ENCODE measurements around the gene METTL16. TPM values are rescaled to one million over a fixed set of nuclear protein-coding genes. Genes with fewer than 3 reads are reported as not detected.
"Not testable (repeated sequence)": the region's sequence is repeated elsewhere in the genome, so short reads cannot be mapped to it uniquely, and the experiment has no call there.

Gene METTL16
- total RNA-seq = 10 to 100 TPM; 46.6 to 47.9 TPM

GRCh38 chr17:2511462-2512369 is at the start of gene METTL16:
Gene METTL16 (minus strand): TSS chr17:2511888. CDS start chr17:2502331, 9,557 bp downstream.
- TF ChIP-seq POLR2A (IDR thresholded peaks at IDR 0.05) (peak; percentile 66), POLR2AphosphoS5 (IDR thresholded peaks at IDR 0.05) (peak; percentile 94), CTCF (IDR thresholded peaks at IDR 0.05) (no peak)
- H3K9me3 ChIP-seq = no peaks in the 10 kb centered on the region
- H3K4me3 ChIP-seq = peak within 1 kb of the TSS; percentile 46 to 72
- no peaks in the 10 kb centered on the region for H3K36me3 ChIP-seq
- DNase-seq (ENCODE audit: low spot score) = peak; percentile 98
- intact Hi-C loops (cut with DNase I) = loop anchor here (10.0 kb wide), 1 partner anchor 173 kb away; no protein-coding TSS in a partner anchor
- under 1% methylated on average over 49 of the region's 49 CpGs for WGBS
- no peaks in the 10 kb centered on the region for H3K27me3 ChIP-seq (replicated peaks; ENCODE audit: insufficient read depth)
- H3K27ac ChIP-seq = peak within 1 kb of the TSS; percentile 85 to 88
- H3K4me1 ChIP-seq (replicated peaks) = peaks cover 3% of the 10 kb centered on the region

- no peaks in the 10 kb centered on the region for H3K27me3 ChIP-seq (replicated peaks; ENCODE audit: insufficient read depth)
- intact Hi-C loops (cut with DNase I) = no loop called here
- H3K27ac ChIP-seq = no peak overlapping the region
- 89% methylated on average over 5 of the region's 5 CpGs for WGBS
- H3K36me3 ChIP-seq = no peaks in the 10 kb centered on the region
- H3K9me3 ChIP-seq = no peaks in the 10 kb centered on the region
- no peak for DNase-seq (ENCODE audit: low spot score)
- no peaks in the 10 kb centered on the region for H3K4me1 ChIP-seq (replicated peaks)
- TF ChIP-seq POLR2AphosphoS5 (IDR thresholded peaks at IDR 0.05) = no peak
- TF ChIP-seq POLR2A (IDR thresholded peaks at IDR 0.05) = no peak
- H3K4me3 ChIP-seq = no peak overlapping the region
These were observed 49.0 kb upstream of the METTL16 start for GRCh38 chr17:2560658-2561057.

- H3K27me3 ChIP-seq (replicated peaks; ENCODE audit: insufficient read depth) = no peaks in the 10 kb centered on the region
- DNase-seq (ENCODE audit: low spot score) = no peak
- H3K4me1 ChIP-seq (replicated peaks) = no peaks in the 10 kb centered on the region
- no peaks in the 10 kb centered on the region for H3K36me3 ChIP-seq
- WGBS = 37% methylated on average over 9 of the region's 9 CpGs
- no peak overlapping the region for H3K4me3 ChIP-seq
- TF ChIP-seq CTCF (IDR thresholded peaks at IDR 0.05) = no peak
- intact Hi-C loops (cut with DNase I) = no loop called here
- no peak overlapping the region for H3K27ac ChIP-seq
- H3K9me3 ChIP-seq = no peaks in the 10 kb centered on the region
These were observed 40.2 kb upstream of the METTL16 start for GRCh38 chr17:2551928-2552327.

- Histone ChIP-seq H3K27ac (no peak overlapping the region), H3K36me3 (no peaks in the 10 kb centered on the region), H3K27me3 (replicated peaks; ENCODE audit: insufficient read depth) (no peaks in the 10 kb centered on the region), H3K4me3 (no peak overlapping the region), H3K4me1 (replicated peaks) (no peaks in the 10 kb centered on the region), H3K9me3 (no peaks in the 10 kb centered on the region)
- 36% methylated on average over 10 of the region's 10 CpGs for WGBS
- intact Hi-C loops (cut with DNase I) = no loop called here
- no peak for TF ChIP-seq POLR2A (IDR thresholded peaks at IDR 0.05)
- DNase-seq (ENCODE audit: low spot score) = no peak
These were observed 39.8 kb upstream of the METTL16 start for GRCh38 chr17:2551493-2551892.

GRCh38 chr17:2549392-2550211 is 37.9 kb upstream of the METTL16 start:
- H3K27me3 ChIP-seq (replicated peaks; ENCODE audit: insufficient read depth) = no peaks in the 10 kb centered on the region
- H3K27ac ChIP-seq = no peak overlapping the region
- no peak for DNase-seq (ENCODE audit: low spot score)
- no peak for TF ChIP-seq POLR2A (IDR thresholded peaks at IDR 0.05)
- TF ChIP-seq CTCF (IDR thresholded peaks at IDR 0.05) = no peak
- no peak for TF ChIP-seq POLR2AphosphoS5 (IDR thresholded peaks at IDR 0.05)
- intact Hi-C loops (cut with DNase I) = no loop called here
- no peaks in the 10 kb centered on the region for H3K36me3 ChIP-seq
- no peaks in the 10 kb centered on the region for H3K4me1 ChIP-seq (replicated peaks)
- H3K4me3 ChIP-seq = no peak overlapping the region
- WGBS = 87% methylated on average over 8 of the region's 8 CpGs
- H3K9me3 ChIP-seq = no peaks in the 10 kb centered on the region

GRCh38 chr17:2548026-2548425 is 36.3 kb upstream of the METTL16 start:
- H3K36me3 ChIP-seq; intact Hi-C loops (cut with DNase I); H3K9me3 ChIP-seq; H3K27me3 ChIP-seq (replicated peaks; ENCODE audit: insufficient read depth); H3K4me1 ChIP-seq (replicated peaks); H3K27ac ChIP-seq; DNase-seq (ENCODE audit: low spot score); H3K4me3 ChIP-seq: not testable (repeated sequence)
- 65% methylated on average over 9 of the region's 9 CpGs for WGBS

All from prostate gland (tissue), 2 donors.